Cardiac muscle cell (in vitro differentiated cells and primary cell): ENCODE results near the gene RCSD1. TPM values are rescaled to one million over a fixed set of nuclear protein-coding genes. Genes with fewer than 3 reads are reported as not detected.

ENCODE experiments used
- DNase-seq, 2 donors: peaks; one replicate each; pipeline versions ENCODE4 v3.0.0 to v3.0.0-alpha.2; 2010 to 2017; ENCODE audit warnings: low read depth in 1 of 2, low spot score in 1 of 2
- H3K27ac ChIP-seq: fragments of 200-600 bp; sonication (generic); 2 replicates; pipeline ENCODE4 v1.5.1; 2016
- H3K27me3 ChIP-seq: fragments of 200-600 bp; sonication (generic); 2 replicates; pipeline ENCODE4 v1.6.0; 2016; ENCODE audit warnings: control low read depth
- H3K36me3 ChIP-seq: fragments of 200-600 bp; sonication (generic); 2 replicates; pipeline ENCODE4 v1.5.1; 2016; ENCODE audit warnings: control low read depth
- H3K4me1 ChIP-seq: fragments of 200-600 bp; sonication (generic); 2 replicates; pipeline ENCODE4 v1.8.1; 2017; ENCODE audit warnings: low read depth, mild to moderate bottlenecking, mixed run types
- H3K4me3 ChIP-seq: fragments of 200-600 bp; sonication (generic); 2 replicates; pipeline ENCODE4 v1.5.1; 2016; ENCODE audit warnings: mild to moderate bottlenecking
- H3K9me3 ChIP-seq: fragments of 200-600 bp; sonication (generic); 2 replicates; pipeline ENCODE4 v1.5.1; 2017; ENCODE audit warnings: low read depth, mild to moderate bottlenecking, control low read depth
- polyA plus RNA-seq: library from polyadenylated mRNA; unstranded; fragments of >200 nt; fragmentation: Nextera tagmentation; extraction: Ambion mirVana; gene quantifications from 2 replicates; pipeline ENCODE4 v1.2.1, GENCODE V29; 2016
- total RNA-seq: library from RNA; depleted of rRNA; stranded (reverse); fragments of >200 nt; gene quantifications from 2 replicates; pipeline ENCODE4 v1.2.3, GENCODE V29; 2016
- TF ChIP-seq, protein P1 (sequence below): IDR thresholded peaks from 2 replicates; pipeline ENCODE4 v1.5.1; 2012; ENCODE audit warnings: low read depth, mild to moderate bottlenecking, low read length

The RCSD1 gene
- total and polyA plus RNA-seq, 2 experiments from 2014 or later, result 77.3 to 317 TPM

DNA sequence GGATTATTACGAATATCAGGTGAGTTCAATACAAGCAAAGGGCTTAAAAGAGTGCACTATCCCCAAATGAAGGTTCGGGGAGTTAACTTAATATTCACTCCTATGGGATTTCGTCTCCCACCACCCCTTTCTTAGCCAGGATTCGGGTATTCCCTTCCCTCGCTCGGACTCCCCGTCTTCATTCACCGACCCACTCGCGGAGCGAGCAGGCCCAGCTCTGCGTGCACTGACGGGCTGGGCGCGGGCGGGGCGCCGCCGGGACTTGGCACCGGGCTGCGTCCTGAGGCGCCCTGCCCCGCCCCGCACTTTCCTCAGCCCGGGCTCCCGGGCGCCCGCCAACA, 84.0 kb downstream of the RCSD1 start:
- TF ChIP-seq, protein P1, sequence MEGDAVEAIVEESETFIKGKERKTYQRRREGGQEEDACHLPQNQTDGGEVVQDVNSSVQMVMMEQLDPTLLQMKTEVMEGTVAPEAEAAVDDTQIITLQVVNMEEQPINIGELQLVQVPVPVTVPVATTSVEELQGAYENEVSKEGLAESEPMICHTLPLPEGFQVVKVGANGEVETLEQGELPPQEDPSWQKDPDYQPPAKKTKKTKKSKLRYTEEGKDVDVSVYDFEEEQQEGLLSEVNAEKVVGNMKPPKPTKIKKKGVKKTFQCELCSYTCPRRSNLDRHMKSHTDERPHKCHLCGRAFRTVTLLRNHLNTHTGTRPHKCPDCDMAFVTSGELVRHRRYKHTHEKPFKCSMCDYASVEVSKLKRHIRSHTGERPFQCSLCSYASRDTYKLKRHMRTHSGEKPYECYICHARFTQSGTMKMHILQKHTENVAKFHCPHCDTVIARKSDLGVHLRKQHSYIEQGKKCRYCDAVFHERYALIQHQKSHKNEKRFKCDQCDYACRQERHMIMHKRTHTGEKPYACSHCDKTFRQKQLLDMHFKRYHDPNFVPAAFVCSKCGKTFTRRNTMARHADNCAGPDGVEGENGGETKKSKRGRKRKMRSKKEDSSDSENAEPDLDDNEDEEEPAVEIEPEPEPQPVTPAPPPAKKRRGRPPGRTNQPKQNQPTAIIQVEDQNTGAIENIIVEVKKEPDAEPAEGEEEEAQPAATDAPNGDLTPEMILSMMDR, result no peak

DNA sequence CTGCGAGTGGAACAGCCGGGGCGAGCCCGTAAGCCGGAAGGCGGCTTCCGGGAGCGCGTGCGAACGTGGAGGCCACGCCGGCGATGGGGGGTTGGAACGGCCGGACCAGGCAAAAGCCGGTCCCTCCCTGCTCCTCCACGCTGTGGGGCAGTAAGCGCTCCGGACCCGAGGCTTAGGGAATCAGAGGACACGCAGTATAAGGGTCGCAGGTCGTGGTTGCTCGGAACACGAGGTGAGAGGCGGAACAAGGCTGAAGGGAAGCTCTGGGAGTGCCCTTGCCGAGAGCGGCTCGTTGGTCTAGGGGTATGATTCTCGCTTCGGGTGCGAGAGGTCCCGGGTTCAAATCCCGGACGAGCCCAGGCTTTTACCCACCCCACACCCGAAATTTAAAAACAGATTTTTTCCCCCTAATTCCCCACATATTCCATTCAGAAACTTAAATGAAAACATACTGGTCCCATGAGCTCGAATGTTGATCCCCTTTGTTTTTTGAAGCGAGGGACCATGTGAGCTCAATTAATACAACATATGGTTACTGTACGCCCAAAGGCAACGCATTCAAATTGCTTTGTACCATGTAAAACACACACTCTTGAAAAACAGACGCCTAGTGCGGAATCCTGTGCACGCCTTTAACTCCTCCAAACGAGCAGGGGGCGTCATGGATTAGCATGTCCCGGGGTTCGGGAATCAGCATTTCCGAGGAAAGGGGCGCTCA, 84.6 kb downstream of the RCSD1 start:
- H3K36me3 ChIP-seq, result no peaks in the 10 kb centered on the region
- DNase-seq, result peak; percentile 86 to 91
- H3K27me3 ChIP-seq, result no peaks in the 10 kb centered on the region
- peak overlapping the region; percentile 80 for H3K4me3 ChIP-seq
- H3K9me3 ChIP-seq, result no peaks in the 10 kb centered on the region
- peak overlapping the region; percentile 28 for H3K27ac ChIP-seq
- H3K4me1 ChIP-seq, result no peaks in the 10 kb centered on the region
- TF ChIP-seq, protein P1, result peak; percentile 25

More for the DNA sequence above, 84.0 kb downstream of the RCSD1 start:
- Histone ChIP-seq H3K9me3 (no peaks in the 10 kb centered on the region), H3K36me3 (no peaks in the 10 kb centered on the region), H3K27me3 (no peaks in the 10 kb centered on the region), H3K4me3 (peak overlapping the region; percentile 80), H3K4me1 (no peaks in the 10 kb centered on the region), H3K27ac (peak overlapping the region; percentile 28)
- no peak for DNase-seq

DNA sequence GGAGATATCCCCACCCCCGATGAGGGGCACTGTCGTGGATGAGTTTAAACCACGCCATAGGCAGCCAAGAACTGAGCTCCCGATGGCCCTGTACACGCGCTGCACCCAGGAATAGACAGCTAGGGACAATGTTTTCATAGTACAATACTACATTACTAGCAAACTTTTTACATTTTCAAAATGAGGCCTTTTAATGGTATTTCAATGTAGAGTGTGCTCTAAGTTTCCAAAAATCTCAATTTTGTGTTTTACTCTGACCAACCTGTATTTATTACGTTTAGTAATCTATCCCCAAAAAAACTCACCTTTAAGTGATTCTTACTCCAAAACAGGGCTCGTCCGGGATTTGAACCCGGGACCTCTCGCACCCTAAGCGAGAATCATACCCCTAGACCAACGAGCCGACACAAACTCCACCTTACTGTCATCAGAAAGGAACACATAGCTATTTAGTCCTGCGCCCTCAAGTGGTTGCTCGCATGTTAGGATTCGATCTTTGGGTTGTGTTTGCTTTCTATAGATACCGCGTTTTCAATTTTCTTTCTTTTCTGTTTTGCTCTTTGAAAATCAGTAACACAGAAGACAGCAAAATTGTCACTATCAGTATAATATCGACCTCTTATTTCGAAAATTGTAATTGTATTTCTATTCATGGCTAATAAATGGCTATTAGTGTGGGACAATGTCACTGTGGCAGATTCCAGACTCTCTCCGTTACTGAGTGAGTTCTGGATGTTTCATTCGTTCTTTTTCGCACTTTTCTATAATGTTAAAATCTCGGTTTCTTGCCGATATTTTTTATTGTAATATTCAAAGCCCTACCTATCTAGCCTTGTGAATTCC, 85.3 kb downstream of the RCSD1 start:
- Histone ChIP-seq H3K36me3 (no peaks in the 10 kb centered on the region), H3K27ac (peak overlapping the region; percentile 10), H3K9me3 (no peaks in the 10 kb centered on the region), H3K4me1 (no peaks in the 10 kb centered on the region), H3K27me3 (no peaks in the 10 kb centered on the region), H3K4me3 (peak overlapping the region; percentile 80)
- peak; percentile 89 to 90 for DNase-seq
- TF ChIP-seq, protein P1, result peak; percentile 90

DNA sequence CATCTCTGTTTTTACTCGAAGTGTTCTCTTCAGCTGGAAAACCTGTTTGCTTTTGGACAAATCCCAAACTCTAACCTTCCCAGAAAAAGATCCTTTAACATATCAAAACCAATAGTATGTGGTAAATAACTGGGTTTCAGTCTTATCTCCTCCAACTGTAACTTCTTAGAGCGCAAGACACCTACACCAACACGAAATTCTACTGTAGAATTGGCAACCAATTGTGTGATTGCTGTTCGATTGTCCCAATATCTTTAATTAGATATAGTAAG, 85.9 kb downstream of the RCSD1 start:
- peaks cover 2% of the 10 kb centered on the region for H3K4me1 ChIP-seq
- H3K27ac ChIP-seq, result peak overlapping the region; percentile 3
- TF ChIP-seq, protein P1, result no peak
- peak overlapping the region; percentile 80 for H3K4me3 ChIP-seq
- no peak for DNase-seq
- no peaks in the 10 kb centered on the region for H3K9me3 ChIP-seq
- no peaks in the 10 kb centered on the region for H3K36me3 ChIP-seq
- H3K27me3 ChIP-seq, result no peaks in the 10 kb centered on the region

DNA sequence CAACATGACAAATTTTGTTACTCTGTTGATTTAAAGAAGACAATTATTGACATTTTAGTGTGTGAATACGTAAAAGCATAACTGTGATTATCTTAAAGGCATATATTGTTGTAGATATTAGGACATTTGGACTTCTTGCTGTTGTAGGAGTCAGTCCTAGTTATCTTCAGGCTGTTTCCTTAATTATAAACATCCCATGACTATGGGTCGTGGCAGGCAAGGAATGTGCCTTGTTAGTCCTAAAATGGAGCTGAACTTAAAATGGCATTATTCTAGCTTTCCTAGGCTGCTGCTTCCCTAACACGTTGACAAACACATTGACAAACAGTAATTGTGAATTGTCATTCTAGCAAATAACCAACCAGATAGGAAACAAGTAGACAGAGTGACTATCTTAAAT, 87.3 kb downstream of the RCSD1 start:
- Histone ChIP-seq H3K4me3 (no peak overlapping the region), H3K27ac (no peak overlapping the region), H3K36me3 (no peaks in the 10 kb centered on the region), H3K9me3 (no peaks in the 10 kb centered on the region), H3K4me1 (peaks cover 6% of the 10 kb centered on the region), H3K27me3 (no peaks in the 10 kb centered on the region)
- peak in 1 of 2 donors; percentile 19 for DNase-seq
- TF ChIP-seq, protein P1, result no peak
